Brain microvascular endothelial cell (primary cell): Measurements from ENCODE around the gene MTUS2.

ENCODE experiments used
- DNase-seq: peaks from one replicate; pipeline ENCODE4 v3.0.0-alpha.2; 2020
- H3K27ac ChIP-seq: fragments of 250-450 bp; sonication (Bioruptor Pico); 2 replicates; pipeline ENCODE4 v1.5.1; 2020; ENCODE audit warnings: mild to moderate bottlenecking, moderate library complexity
- H3K27me3 ChIP-seq: fragments of 250-450 bp; sonication (Bioruptor Pico); replicated peaks from 2 replicates; pipeline ENCODE4 v1.5.1; 2020; ENCODE audit warnings: mild to moderate bottlenecking
- H3K36me3 ChIP-seq: fragments of 250-450 bp; sonication (Bioruptor Pico); replicated peaks from 2 replicates; pipeline ENCODE4 v1.5.1; 2020; ENCODE audit warnings: mild to moderate bottlenecking
- H3K4me3 ChIP-seq: 2 replicates; pipeline ENCODE4 v1.5.1; 2011; ENCODE audit warnings: low read depth, mild to moderate bottlenecking, control low read depth, low read length, moderate library complexity
- in situ Hi-C: cut with HindIII; loops from 2 replicates; pipeline ENCODE4 v1.10.0; 2017; ENCODE audit warnings: low sequenced_read_pairs, low pct_ligation_motif_present
- TF ChIP-seq, protein P1 (sequence below): IDR thresholded peaks from 2 replicates; pipeline ENCODE4 v1.5.1; 2011; ENCODE audit warnings: low read depth, mild to moderate bottlenecking, moderate library complexity, low read length, control low read depth, inconsistent platforms; ENCODE audit errors: missing control alignments

The MTUS2 gene

GRCh38 chr13:29271606-29272005 lies 451.5 kb downstream of the MTUS2 start:
- TF ChIP-seq, protein P1, sequence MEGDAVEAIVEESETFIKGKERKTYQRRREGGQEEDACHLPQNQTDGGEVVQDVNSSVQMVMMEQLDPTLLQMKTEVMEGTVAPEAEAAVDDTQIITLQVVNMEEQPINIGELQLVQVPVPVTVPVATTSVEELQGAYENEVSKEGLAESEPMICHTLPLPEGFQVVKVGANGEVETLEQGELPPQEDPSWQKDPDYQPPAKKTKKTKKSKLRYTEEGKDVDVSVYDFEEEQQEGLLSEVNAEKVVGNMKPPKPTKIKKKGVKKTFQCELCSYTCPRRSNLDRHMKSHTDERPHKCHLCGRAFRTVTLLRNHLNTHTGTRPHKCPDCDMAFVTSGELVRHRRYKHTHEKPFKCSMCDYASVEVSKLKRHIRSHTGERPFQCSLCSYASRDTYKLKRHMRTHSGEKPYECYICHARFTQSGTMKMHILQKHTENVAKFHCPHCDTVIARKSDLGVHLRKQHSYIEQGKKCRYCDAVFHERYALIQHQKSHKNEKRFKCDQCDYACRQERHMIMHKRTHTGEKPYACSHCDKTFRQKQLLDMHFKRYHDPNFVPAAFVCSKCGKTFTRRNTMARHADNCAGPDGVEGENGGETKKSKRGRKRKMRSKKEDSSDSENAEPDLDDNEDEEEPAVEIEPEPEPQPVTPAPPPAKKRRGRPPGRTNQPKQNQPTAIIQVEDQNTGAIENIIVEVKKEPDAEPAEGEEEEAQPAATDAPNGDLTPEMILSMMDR, result no peak
- Histone ChIP-seq H3K27me3 (no peaks in the 10 kb centered on the region), H3K27ac (no peak overlapping the region), H3K4me3 (no peak overlapping the region), H3K36me3 (no peaks in the 10 kb centered on the region)
- in situ Hi-C loops, result no loop called here
- no peak for DNase-seq

GRCh38 chr13:29279356-29280254 lies 459.5 kb downstream of the MTUS2 start:
- in situ Hi-C loops, result no loop called here
- Histone ChIP-seq H3K36me3 (no peaks in the 10 kb centered on the region), H3K27ac (no peak overlapping the region), H3K27me3 (no peaks in the 10 kb centered on the region), H3K4me3 (no peak overlapping the region)
- DNase-seq, result no peak
- TF ChIP-seq, protein P1, result no peak

GRCh38 chr13:29281932-29282495 lies 461.9 kb downstream of the MTUS2 start:
- H3K4me3 ChIP-seq, result no peak overlapping the region
- no peak for DNase-seq
- in situ Hi-C loops, result no loop called here
- TF ChIP-seq, protein P1, result no peak
- H3K27ac ChIP-seq, result no peak overlapping the region
- H3K36me3 ChIP-seq, result no peaks in the 10 kb centered on the region
- no peaks in the 10 kb centered on the region for H3K27me3 ChIP-seq

DNA sequence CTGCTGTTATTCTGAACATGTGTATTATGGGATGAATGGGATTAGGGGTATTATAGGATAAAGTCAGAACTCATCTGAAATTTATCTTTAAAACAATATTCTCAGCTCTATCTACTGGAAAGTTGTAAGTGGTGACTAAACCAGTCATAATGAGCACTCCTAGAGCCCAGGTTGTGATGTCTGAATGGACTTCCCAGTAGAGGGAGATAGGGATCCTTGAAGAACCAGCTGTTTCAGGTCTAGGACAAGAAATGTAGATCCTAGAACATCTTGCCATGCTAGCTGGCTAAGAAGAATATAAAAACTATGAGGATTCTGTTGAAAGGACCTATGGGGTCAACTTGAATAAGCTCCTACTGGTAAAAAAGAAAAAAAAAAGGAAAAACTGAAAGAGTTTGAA lies 464.6 kb downstream of the MTUS2 start:
- in situ Hi-C loops, result no loop called here
- H3K27me3 ChIP-seq, result no peaks in the 10 kb centered on the region
- H3K27ac ChIP-seq, result no peak overlapping the region
- no peaks in the 10 kb centered on the region for H3K36me3 ChIP-seq
- no peak overlapping the region for H3K4me3 ChIP-seq
- no peak for DNase-seq
- TF ChIP-seq, protein P1, result no peak

DNA sequence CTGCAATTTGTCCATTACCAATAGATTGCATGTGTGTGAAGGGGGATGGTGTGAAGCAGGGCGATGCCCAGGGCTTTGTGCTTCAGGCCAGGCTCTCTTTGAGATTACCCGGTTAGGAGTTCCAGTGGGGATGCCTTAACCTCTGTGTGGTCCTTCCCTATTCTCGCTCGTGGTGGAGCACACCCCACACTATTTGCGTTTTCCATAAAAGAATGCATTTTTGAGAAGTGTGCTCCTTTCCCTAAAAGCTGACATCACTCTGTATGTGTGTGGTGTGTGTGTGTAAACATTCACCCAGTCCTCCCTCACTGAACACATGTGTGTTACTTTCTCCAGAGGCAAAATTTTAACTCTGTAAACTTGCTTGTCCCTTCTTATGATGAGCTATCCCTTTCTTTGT lies 467.1 kb downstream of the MTUS2 start:
- in situ Hi-C loops, result no loop called here
- no peak for DNase-seq
- no peak overlapping the region for H3K27ac ChIP-seq
- no peaks in the 10 kb centered on the region for H3K36me3 ChIP-seq
- H3K4me3 ChIP-seq, result no peak overlapping the region
- TF ChIP-seq, protein P1, result no peak
- no peaks in the 10 kb centered on the region for H3K27me3 ChIP-seq
